Prostate gland (tissue), 2 donors: ENCODE data around the gene RAB1B. TPM values are rescaled to one million over a fixed set of nuclear protein-coding genes. Genes with fewer than 3 reads are reported as not detected.
A peak's percentile ranks its signal among the peaks of the same experiment; 100 is the strongest.

Experiments
- DNase-seq: peaks from one replicate; pipeline ENCODE4 v3.0.0-alpha.2; 2019; ENCODE audit warnings: low spot score
- H3K27ac ChIP-seq, 2 donors: fragments of 200-600 bp; sonication (generic); 2 replicates each; pipeline ENCODE4 v1.5.1; 2017 to 2019
- H3K27me3 ChIP-seq: fragments of 200-600 bp; sonication (generic); replicated peaks from 2 replicates; pipeline ENCODE4 v1.5.1; 2019; ENCODE audit not compliant: insufficient read depth
- H3K36me3 ChIP-seq, 2 donors: fragments of 200-600 bp; sonication (generic); 1 replicate in 1 of 2; 2 replicates in 1 of 2; pipeline versions ENCODE4 v1.5.1 to v1.8.1; 2017 to 2019
- H3K4me1 ChIP-seq: fragments of 200-600 bp; sonication (generic); replicated peaks from 2 replicates; pipeline ENCODE4 v1.5.1; 2019
- H3K4me3 ChIP-seq, 2 donors: fragments of 200-600 bp; sonication (generic); 2 replicates each; pipeline ENCODE4 v1.5.1; 2017 to 2019
- H3K9me3 ChIP-seq: fragments of 200-600 bp; sonication (generic); 2 replicates; pipeline ENCODE4 v1.5.1; 2017
- CTCF ChIP-seq, 4 experiments: fragments of 200-600 bp in 2 of 4; fragments of 450-650 bp in 2 of 4; sonication (generic) in 2 of 4; IDR thresholded peaks; 1 replicate in 3 of 4; 2 replicates in 1 of 4; pipeline ENCODE4 v1.5.1; 2016 to 2019; ENCODE audit warnings: antibody characterized with exemption in 4 of 4, mild to moderate bottlenecking in 2 of 4, moderate library complexity in 2 of 4
- POLR2A ChIP-seq: fragments of 450-650 bp; IDR thresholded peaks from one replicate; pipeline ENCODE4 v1.6.1; 2016; ENCODE audit warnings: antibody characterized with exemption, mild to moderate bottlenecking
- POLR2AphosphoS5 ChIP-seq: sonication (generic); formaldehyde crosslinking; IDR thresholded peaks from one replicate; pipeline ENCODE4 v1.6.1; 2017; ENCODE audit warnings: antibody characterized with exemption
- WGBS: methylation state at CpG from one replicate; pipeline ENCODE4 v1.1.5; 2018; 5-methylcytosine and 5-hydroxymethylcytosine counted together
- intact Hi-C: fragments of 100-400 bp; cut with DNase I; formaldehyde crosslinking; loops from one replicate; pipeline ENCODE4 v1.14.2; 2022
- total RNA-seq, 2 donors: library from RNA; depleted of rRNA; stranded (reverse); fragments of >200 nt; gene quantifications; one replicate each; pipeline ENCODE4 v1.1.0, GENCODE V29; 2016

The RAB1B gene
- total RNA-seq, 2 donors from 2014 or later = 140 to 166 TPM

- H3K36me3 ChIP-seq = no peaks in the 10 kb centered on the region
- H3K4me3 ChIP-seq = peak overlapping the region; percentile 34 to 43
- TF ChIP-seq POLR2AphosphoS5 = no peak
- TF ChIP-seq CTCF (IDR thresholded peaks at IDR 0.05) = no peak
- TF ChIP-seq POLR2A = no peak
- no peaks in the 10 kb centered on the region for H3K4me1 ChIP-seq
- H3K27ac ChIP-seq = peak overlapping the region; percentile 82 to 87
- no peaks in the 10 kb centered on the region for H3K27me3 ChIP-seq
- WGBS = 33% methylated on average over 37 of the region's 38 CpGs
- DNase-seq = no peak
- intact Hi-C loops = loop anchor here (2.0 kb wide), 1 partner anchor 15 kb away; no protein-coding TSS in a partner anchor
- H3K9me3 ChIP-seq = no peaks in the 10 kb centered on the region
These were observed 45.1 kb downstream of the RAB1B start for GRCh38 chr11:66313321-66314185.

GRCh38 chr11:66314186-66314501, 45.7 kb downstream of the RAB1B start:
- intact Hi-C loops = no loop called here
- TF ChIP-seq POLR2AphosphoS5 (no peak), CTCF (IDR thresholded peaks at IDR 0.05) (no peak), POLR2A (no peak)
- Histone ChIP-seq H3K4me3 (no peak overlapping the region), H3K27ac (peak overlapping the region; percentile 82 to 87), H3K9me3 (no peaks in the 10 kb centered on the region), H3K36me3 (no peaks in the 10 kb centered on the region), H3K27me3 (no peaks in the 10 kb centered on the region), H3K4me1 (no peaks in the 10 kb centered on the region)
- DNase-seq = no peak
- WGBS = 72% methylated on average over 1 of the region's 1 CpG

- Histone ChIP-seq H3K27me3 (no peaks in the 10 kb centered on the region), H3K9me3 (no peaks in the 10 kb centered on the region), H3K27ac (peak overlapping the region in 1 of 2 donors; percentile 82), H3K36me3 (no peaks in the 10 kb centered on the region), H3K4me1 (no peaks in the 10 kb centered on the region), H3K4me3 (no peak overlapping the region)
- WGBS = 83% methylated on average over 17 of the region's 17 CpGs
- intact Hi-C loops = no loop called here
- no peak for DNase-seq
- TF ChIP-seq CTCF (IDR thresholded peaks at IDR 0.05) = no peak
- no peak for TF ChIP-seq POLR2A
- no peak for TF ChIP-seq POLR2AphosphoS5
These were observed 46.4 kb downstream of the RAB1B start for GRCh38 chr11:66314561-66315497.

GRCh38 chr11:66315498-66315885, 47.1 kb downstream of the RAB1B start:
- WGBS = 84% methylated on average over 14 of the region's 14 CpGs
- H3K27me3 ChIP-seq = no peaks in the 10 kb centered on the region
- no peaks in the 10 kb centered on the region for H3K4me1 ChIP-seq
- TF ChIP-seq CTCF (IDR thresholded peaks at IDR 0.05) = no peak
- TF ChIP-seq POLR2AphosphoS5 = no peak
- no peak for TF ChIP-seq POLR2A
- H3K27ac ChIP-seq = peak overlapping the region; percentile 77 to 78
- no peak for DNase-seq
- intact Hi-C loops = no loop called here
- no peaks in the 10 kb centered on the region for H3K36me3 ChIP-seq
- H3K9me3 ChIP-seq = no peaks in the 10 kb centered on the region
- peak overlapping the region; percentile 32 to 33 for H3K4me3 ChIP-seq
